ENCODE results near the gene MTX1. TPM values are rescaled to one million over a fixed set of nuclear protein-coding genes. Genes with fewer than 3 reads are reported as not detected.

Gene MTX1
- total and polyA plus RNA-seq, 9 of the 15 experiments (the other 6 are each of a cell fraction or from before 2014, with no cell fraction given), result 29.1 to 98.4 (median 66.9) TPM

DNA sequence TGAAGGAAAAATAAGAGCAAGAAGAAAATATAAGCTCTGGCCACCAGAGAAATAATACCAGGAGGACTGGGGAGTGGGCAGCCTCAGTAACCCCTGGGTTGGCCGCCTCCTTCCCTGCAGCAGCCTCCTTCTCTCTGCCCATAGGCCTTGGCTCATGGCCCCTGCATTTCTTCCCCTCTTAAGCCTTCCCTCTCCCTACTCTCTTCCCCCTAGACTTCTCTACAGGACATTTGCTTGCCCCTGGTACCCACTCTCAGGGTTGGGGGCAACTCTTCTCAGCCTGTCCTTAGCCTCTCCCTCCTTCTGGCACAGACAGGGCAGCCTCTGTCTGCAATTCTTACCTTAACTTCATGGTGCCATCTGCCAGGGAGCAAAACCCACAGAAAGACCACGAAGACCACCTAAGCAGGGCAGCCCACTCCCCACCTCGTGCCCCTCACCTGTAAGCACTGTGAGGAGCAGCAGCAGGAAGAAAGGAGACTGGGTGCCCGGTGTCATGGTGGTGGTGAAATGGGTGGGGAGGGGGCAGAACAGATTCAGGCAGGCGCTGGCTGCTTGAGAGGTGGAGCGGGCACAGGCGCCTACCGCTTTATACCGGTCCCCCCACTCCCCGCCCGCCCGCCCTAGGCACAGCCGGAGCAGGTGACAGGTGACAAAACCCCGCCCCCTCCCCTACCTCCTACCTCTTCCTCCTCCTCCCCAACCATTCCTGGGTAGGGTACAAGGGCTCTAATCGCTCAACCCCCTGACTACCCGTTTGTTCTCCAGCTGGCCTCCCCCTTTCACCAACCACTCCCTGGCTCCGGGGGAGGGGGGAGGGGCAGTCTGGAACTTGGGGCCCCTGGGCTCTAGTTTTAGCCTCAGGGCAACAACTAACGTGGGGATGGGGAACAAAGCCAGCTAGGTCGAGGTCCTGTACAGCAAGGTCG, 15.9 kb upstream of the MTX1 start (continued):
- TF ChIP-seq KLF6 (CRISPR knock-in tag; IDR thresholded peaks at IDR 0.05; ENCODE audit: borderline replicate concordance) (no peak), ZNF146 (CRISPR knock-in tag; IDR thresholded peaks at IDR 0.05; ENCODE audit: unreplicated experiment) (no peak), CHD7 (IDR thresholded peaks at IDR 0.05; ENCODE audit: low read depth, low read length) (no peak), ZNF589 (CRISPR knock-in tag; IDR thresholded peaks at IDR 0.05; ENCODE audit: low read depth) (peak; percentile 76; the same call in 1 of the 2 replicates), ELF2 (CRISPR knock-in tag; IDR thresholded peaks at IDR 0.05) (no peak), ZBTB5 (IDR thresholded peaks at IDR 0.05) (no peak), PRPF4 (IDR thresholded peaks at IDR 0.05; ENCODE audit: insufficient read depth, low read depth, low read length, poor library complexity, severe bottlenecking) (no peak), FOS (IDR thresholded peaks at IDR 0.05; ENCODE audit: extremely low read depth, insufficient read length) (no peak), XRCC3 (IDR thresholded peaks at IDR 0.05) (no peak), POLR2AphosphoS5 (IDR thresholded peaks at IDR 0.05; ENCODE audit: control insufficient read depth, insufficient read depth, low read depth, low read length) (no peak)
- TF ChIP-seq, protein P1, sequence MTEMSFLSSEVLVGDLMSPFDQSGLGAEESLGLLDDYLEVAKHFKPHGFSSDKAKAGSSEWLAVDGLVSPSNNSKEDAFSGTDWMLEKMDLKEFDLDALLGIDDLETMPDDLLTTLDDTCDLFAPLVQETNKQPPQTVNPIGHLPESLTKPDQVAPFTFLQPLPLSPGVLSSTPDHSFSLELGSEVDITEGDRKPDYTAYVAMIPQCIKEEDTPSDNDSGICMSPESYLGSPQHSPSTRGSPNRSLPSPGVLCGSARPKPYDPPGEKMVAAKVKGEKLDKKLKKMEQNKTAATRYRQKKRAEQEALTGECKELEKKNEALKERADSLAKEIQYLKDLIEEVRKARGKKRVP (CRISPR knock-in tag; IDR thresholded peaks at IDR 0.05), result no peak

Data from K562 (cell line).